Hippocampal formation (tissue), 2 donors: ENCODE data around the gene ADCY2.

ENCODE experiments used
- DNase-seq, 2 donors: peaks; one replicate each; lab custom pipeline; 2025; lab: John Stamatoyannopoulos, UW

The ADCY2 gene

GRCh38 chr5:7828269-7828668, 432.3 kb downstream of the ADCY2 start:
- DNase-seq, result no peak

- DNase-seq, result no peak
These were observed 439.0 kb downstream of the ADCY2 start for GRCh38 chr5:7834982-7835381.

- no peak for DNase-seq
These were observed 441.5 kb downstream of the ADCY2 start for GRCh38 chr5:7837403-7837802.

GRCh38 chr5:7842531-7842930, 446.6 kb downstream of the ADCY2 start:
- no peak for DNase-seq

- no peak for DNase-seq
These were observed 449.0 kb downstream of the ADCY2 start for GRCh38 chr5:7844901-7845300.

GRCh38 chr5:7845557-7845956, 449.6 kb downstream of the ADCY2 start:
- DNase-seq, result no peak

GRCh38 chr5:7846327-7846726, 450.4 kb downstream of the ADCY2 start:
- DNase-seq, result no peak

GRCh38 chr5:7848296-7848695, 452.4 kb downstream of the ADCY2 start:
- no peak for DNase-seq

GRCh38 chr5:7849681-7850394, 453.9 kb downstream of the ADCY2 start:
- peak in 1 of 2 donors; percentile 18 for DNase-seq

- DNase-seq, result no peak
These were observed 454.7 kb downstream of the ADCY2 start, which contains the start of gene CFAP90 for GRCh38 chr5:7850395-7851239. TSS of gene CFAP90 (minus strand) at chr5:7851133. CDS start at chr5:7851021, 112 bp downstream.

GRCh38 chr5:7851240-7851592, 455.3 kb downstream of the ADCY2 start:
- no peak for DNase-seq

- DNase-seq, result no peak
These were observed 455.8 kb downstream of the ADCY2 start for GRCh38 chr5:7851617-7852289.

GRCh38 chr5:7852542-7852941, 456.6 kb downstream of the ADCY2 start:
- DNase-seq, result no peak

- DNase-seq, result no peak
These were observed 457.1 kb downstream of the ADCY2 start for GRCh38 chr5:7852988-7853387.

- no peak for DNase-seq
These were observed 459.7 kb downstream of the ADCY2 start for GRCh38 chr5:7855611-7856010.

GRCh38 chr5:7856855-7857254, 460.9 kb downstream of the ADCY2 start:
- DNase-seq, result peak; percentile 53 to 78

- no peak for DNase-seq
These were observed 461.4 kb downstream of the ADCY2 start for GRCh38 chr5:7857361-7857760.

- no peak for DNase-seq
These were observed 462.1 kb downstream of the ADCY2 start for GRCh38 chr5:7857926-7858632.

- DNase-seq, result no peak
These were observed 470.3 kb downstream of the ADCY2 start for GRCh38 chr5:7866196-7866595.

GRCh38 chr5:7867260-7867659, 471.3 kb downstream of the ADCY2 start:
- DNase-seq, result no peak

- DNase-seq, result no peak
These were observed 472.5 kb downstream of the ADCY2 start for GRCh38 chr5:7868427-7868772.
